GM18868 (cell line): ENCODE measurements around the gene ACMSD.
A peak's percentile ranks its signal among the peaks of the same experiment; 100 is the strongest.
"Not testable (repeated sequence)": the region's sequence is repeated elsewhere in the genome, so short reads cannot be mapped to it uniquely, and the experiment has no call there.

Experiments
- ATAC-seq: cut with Tn5 transposase; IDR thresholded peaks from one replicate; pipeline ENCODE4 v1.9.1; 2021; ENCODE audit warnings: mild to moderate bottlenecking, moderate library complexity; ENCODE audit not compliant: unreplicated experiment

Gene ACMSD

DNA sequence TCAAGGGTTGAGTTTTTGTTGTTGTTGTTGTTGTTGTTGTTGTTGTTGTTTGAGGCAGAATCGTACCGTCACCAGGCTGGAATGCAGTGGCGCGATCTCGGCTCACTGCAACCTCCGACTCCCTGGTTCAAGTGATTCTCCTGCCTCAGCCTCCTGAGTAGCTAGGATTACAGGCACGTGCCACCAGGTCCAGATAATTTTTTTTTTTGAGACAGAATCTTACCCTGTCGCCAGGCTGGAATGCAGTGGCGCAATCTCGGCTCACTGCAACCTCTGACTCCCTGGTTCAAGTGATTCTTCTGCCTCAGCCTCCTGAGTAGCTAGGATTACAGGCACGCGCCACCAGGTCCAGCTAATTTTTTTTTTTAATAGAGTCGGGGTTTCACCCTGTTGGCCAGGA lies 65.3 kb downstream of the ACMSD start:
- ATAC-seq, result not testable (repeated sequence)

DNA sequence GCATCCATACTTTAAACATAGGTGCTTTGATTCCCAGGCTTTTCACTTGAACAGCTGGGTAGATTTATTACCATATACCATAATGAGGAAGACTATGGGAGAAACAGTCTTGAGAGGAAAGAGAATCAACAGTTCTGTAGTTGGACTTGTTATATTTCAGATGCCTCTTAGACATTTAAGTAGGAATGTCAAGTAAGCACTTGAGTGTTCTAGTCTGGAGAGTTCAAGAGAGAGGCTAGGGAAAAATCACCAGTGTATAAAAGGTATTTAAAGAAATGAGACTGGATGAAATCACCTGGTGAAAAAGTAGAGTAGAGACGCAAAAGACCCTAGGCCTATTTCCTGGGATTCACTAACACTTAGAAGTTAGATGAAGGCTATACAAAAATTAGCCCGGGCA lies 66.8 kb downstream of the ACMSD start:
- ATAC-seq, result no peak

DNA sequence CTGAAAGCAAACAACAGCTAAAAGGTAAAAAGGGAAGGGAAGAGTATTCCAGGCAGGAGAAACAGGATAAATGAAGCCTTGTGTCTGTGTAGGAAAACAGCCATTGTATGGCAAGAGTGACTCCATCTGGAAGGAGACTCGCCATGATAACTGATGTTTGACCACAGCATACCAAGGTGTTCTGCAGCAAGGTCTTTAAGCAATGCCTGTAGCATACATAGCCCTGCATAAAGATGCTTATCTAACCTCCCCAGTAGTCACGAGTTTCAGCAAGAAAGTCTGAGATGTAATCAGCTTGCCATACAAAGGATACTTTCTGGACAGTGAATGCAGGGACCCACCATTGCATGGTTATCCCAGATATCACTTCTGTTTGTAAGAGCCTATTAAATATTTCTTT lies 68.3 kb downstream of the ACMSD start:
- ATAC-seq, result no peak

DNA sequence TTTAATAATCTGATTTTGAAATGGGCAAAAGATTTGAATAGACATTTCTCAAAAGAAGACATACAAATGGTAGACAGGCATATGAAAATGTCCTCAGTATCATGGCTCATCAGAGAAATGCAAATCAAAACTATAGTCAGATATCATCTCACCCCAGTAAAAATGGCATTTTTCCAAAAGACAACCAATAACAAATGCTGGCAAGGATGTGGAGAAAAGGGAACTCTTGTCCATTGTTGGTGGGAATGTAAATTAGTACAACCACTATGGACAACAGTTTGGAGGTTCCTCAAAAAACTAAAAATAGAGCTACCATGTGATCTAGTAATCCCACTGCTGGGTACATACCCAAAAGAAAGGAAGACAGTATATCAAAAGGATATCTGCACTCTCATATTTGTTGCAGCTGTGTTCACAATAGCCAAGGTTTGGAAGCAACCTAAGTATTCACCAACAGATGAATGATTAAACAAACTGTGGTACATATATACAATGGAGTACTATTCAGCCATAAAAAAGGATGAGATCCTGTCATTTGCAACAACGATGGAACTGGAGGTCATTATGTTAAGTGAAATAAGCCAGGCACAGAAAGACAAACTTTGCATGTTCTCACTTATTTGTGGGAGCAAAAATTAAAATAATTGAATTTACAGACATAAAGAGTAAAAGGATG lies 69.2 kb downstream of the ACMSD start:
- not testable (repeated sequence) for ATAC-seq

DNA sequence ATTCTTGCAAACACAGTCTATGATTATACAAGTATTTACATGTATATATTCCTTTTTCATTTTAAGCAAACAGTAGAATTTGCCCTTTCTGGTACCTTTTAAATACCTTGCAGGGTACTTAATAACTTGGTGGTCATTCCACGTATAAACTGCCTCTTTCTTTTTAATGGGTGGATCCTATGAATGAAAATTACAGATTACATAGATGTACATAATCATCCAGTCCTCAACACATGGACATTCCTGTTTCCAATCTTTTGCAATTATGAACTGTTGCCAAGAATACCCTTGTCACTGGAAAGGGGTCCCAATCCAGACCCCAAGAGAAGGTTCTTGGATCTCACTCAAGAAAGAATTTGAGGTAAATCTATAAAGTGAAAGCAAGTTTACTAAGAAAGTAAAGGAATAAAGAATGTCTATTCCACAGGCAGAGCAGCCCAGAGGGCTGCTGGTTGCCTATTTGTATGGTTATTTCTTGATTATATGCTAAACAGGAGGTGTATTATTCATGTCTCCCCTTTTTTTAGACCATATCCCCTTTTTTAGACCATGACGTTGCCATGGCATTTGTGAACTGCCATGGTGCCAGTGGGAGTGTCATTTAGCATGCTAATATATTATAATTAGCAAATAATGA lies 72.5 kb downstream of the ACMSD start:
- no peak for ATAC-seq

DNA sequence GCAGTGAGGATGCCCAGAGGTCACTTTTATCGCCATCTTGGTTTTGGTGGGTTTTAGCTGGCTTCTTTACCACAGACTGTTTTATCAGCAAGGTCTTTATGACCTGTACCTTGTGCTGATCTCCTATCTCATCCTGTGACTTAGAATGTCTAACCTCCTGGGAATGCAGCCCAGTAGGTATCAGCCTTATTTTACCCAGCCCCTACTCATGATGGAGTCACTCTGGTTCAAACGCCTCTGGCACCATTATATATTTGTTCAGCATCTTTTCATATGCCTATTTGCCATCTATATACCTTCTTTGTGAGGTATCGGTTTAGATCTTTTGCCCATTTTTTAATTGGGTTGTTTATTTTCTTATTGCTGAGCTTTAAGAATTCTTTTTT lies 73.0 kb downstream of the ACMSD start:
- ATAC-seq, result no peak

DNA sequence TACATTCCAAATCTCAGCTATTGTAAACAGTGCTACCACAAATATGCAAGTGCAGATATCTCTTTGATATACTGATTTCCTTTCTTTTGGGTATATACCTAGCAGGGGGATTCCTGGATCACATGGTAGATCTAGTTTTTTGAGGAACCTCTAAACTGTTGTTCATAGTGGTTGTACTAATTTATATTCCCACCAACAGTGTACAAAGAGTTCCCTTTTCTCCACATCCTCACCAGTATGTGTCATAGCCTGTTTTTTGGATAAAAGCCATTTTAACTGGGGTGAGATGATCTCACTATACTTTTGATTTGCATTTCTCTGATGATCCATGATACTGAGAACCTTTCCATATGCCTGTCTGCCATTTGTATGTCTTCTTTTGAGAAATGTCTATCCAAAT lies 73.9 kb downstream of the ACMSD start:
- no peak for ATAC-seq

DNA sequence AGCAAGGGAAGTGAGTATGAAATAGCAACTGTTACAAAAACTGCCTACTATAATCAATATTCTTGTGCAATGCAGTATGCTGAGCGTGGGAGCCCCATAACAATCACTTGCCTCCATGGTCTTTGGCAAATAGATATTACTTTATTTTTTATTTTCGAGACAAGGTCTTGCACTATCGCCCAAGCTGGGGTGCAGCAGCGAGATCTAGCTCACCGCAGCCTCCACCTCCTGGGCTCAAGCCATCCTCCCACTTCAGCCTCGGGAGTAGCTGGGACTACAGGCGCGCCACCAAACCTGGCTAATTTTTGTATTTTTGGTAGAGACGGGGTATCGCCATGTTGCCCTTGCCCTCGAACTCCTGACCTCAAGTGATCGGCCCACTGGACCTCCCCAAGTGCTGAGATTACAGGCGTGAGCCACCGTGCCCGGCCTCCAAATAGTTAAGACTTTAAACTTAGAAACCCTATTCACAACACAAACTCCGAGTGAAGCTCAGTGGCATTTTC lies 79.0 kb downstream of the ACMSD start:
- ATAC-seq, result no peak

DNA sequence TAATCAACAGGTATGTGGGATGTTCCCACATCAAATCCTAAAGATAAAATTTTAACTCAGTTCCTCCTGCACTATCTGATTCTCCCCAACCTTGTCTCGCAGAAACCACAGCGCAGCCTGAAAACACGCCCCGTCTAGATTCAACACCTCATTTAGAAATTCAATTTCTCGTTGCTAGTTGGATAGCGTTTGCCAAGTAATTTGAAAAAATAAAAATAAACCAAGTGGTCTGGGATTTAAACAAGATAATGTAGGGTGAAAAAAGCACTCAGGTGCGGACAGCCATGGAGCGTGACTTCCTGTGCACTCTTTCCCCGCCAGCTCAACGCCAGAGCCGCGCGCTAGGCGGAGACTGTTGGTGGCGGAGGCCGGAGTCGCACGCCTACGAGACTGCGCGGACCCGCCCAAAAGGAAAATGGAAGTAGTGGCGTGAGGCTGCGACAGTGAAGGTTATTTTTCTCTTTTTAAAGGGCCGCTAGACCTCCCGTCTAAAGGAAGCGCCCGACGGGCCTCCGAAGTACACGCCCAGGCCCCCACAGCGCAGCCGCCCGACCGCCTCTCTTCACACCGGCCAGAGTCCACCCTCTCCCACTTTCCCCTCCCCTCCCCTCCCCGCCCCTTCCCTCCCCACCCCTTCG lies 79.6 kb downstream of the ACMSD start:
- peak; percentile 80 for ATAC-seq

DNA sequence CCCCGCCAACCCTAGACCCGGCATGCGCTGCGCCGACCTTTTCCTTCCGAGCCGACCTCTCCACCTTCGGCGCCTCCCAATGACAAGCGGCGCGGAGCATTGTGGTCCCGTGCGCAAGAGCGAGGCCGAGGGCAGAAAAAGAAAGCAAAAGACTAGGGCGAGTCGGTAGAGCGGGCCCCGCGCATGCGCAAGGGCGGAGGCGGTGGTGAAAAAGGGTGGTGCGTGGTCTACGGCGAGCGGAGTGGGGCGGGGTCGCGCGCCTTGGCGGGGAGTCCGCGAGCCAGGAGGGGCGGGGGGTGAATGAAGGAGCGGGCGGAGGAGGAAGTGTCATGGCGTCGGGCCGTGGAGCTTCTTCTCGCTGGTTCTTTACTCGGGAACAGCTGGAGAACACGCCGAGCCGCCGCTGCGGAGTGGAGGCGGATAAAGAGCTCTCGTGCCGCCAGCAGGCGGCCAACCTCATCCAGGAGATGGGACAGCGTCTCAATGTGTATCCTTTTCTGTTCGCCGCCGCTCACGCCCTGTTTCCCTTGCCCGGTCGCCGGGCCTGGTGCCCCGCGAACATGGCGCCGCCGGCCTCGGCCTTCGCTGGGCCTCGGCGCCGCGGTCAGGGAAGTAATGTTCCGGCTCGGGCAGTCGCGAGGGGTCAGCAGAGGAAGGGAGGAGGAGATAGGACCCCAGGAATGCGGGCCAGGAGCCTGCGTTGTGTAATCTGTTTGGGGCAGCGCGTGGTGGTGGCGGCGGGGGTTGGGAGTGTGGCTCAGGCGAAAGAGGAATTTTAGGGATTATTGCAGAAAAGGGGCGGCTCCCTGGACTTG lies 80.3 kb downstream of the ACMSD start, which contains the start of gene CCNT2:
CCNT2 (plus strand) TSS at position 297 of the 815 bp plus-strand sequence; CDS start at position 330, 33 bp downstream.
- peak; percentile 75 for ATAC-seq

DNA sequence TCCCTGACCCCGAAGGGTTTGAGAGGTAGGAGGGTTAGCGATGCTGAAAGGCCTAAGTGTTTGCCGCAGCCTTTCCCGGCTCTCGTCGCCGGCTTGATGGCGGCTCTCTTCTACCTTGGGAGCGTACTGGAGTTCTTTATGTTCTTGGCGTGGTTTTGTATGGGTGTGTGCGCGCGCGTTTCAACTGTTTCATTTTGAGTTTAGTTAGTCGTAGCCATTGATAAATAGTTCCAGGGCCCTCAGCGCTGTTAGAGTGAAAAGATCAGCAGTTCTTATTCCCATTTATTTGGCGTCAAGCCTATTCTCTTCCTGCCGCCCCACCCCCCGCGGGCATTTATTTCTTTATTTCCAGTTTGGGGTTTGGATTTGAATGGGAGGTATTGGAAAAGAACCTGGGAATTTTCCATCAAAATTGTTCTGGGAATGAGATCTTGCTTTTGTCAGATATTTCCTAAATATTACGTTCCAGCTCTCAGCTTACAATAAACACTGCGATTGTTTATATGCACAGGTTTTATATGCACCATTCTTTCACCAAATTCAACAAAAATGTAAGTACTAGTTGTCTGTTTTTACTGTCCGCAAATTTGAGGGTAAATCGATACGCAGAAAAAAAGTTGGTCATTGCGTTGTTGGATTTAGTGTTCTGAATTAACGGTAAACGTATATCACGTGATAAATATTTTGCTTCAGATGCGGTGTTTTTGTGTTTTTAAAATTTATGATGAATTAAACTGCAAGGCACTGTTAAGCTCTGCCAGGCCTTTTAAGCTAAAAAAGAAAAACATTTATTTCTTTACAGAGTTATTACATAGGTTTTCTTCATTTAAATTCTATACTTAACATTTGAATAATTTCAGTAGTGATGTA lies 81.2 kb downstream of the ACMSD start:
- no peak for ATAC-seq

DNA sequence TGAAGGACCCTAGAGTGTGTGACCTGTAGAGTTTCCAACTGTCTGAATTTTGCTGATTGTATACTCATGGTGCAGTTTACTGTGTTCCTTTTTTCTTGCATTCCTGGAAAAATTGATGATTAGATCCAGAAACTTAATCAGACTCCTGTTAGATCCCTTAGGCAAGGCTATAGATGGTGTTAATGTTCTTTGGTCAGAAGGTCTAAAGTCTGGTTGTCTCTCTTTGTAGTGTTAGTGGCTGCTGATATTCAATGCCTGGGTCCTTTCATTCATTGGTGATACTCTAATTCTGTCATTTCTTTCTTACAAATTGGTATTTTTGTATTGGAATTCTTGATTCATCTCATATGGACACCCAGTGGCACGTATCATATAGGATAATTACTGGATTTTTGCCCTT lies 86.5 kb downstream of the ACMSD start:
- no peak for ATAC-seq

DNA sequence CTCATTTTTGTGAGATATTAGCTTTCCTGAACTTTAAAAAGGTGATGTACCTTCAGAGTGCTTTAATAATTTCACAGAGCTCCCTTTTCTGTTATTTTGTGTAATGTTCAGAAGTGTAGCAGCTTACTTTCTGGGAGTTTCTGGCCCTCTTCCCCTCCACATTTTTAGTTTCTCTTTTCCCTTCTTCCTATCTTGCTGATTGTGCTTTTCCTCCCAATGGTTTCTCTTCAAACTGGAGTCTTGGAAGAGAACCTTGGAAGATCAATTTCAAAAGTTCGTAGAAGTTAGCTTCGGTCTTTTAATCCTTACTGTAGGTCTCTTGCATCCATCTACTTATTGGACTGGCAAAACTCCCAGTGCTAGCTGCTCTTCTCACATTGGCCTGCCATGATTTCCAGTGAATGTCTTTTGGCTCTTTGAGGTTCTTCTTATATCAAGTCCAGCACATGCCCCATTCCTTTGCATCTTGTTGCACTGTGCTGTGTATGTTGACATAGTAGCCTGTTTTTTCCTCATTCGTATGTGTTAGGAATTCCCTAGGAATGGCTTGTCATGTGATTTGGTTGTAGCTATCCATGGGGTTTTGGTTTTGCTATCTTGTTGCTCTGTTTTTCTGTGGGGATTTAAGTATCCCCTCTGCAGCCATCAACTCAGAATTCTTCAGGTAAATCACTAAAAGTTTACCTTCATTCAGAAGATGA lies 88.0 kb downstream of the ACMSD start:
- no peak for ATAC-seq

DNA sequence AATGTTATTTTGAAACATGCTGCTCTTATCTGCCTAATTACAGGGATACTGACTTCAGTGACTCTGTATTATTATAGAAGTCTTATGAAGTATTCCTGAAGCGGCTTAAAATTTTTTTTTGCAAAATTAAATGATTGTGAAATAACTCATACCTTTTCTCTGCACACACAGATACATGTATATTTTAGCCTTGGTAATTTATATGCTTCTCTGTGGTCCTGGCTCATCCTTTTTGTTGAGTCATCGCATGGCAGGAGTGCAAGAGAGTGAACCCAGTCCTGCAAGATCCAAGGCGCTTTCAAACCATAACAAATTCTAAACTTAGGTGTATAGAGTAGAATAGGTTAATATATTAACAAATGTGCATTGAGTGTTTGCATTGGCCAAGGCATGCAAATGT lies 88.8 kb downstream of the ACMSD start:
- ATAC-seq, result no peak

DNA sequence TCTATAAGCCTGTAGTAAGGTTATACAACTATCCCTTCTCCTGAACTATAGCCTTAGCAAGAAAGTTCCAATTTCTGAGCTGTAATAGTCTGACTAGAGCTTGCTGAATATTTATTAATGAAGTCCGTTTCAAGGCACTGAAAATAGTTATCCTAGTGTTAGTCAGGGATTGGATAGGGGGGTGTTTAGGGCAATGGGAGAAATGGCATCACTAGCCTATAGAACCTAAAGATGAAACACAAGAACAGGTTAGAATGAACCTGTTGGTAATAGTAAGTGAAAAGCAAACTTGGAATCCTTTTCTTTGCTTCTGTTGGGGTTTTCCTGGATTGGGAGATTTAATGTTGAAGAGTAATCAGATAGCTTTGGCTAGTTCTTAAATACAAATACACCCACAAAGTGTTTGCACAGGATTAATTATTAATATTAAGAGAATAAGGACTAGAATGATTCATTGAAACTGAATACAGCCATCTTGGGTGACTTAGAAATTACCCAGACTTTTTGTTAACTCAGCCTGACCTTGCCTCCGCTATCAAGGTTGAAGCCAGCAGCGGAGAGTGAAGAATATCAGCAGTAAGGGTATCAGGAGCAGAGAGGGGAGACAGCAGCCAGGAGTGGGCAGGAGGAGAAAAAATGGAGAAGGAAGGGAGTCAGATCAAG lies 94.6 kb downstream of the ACMSD start:
- ATAC-seq, result no peak

DNA sequence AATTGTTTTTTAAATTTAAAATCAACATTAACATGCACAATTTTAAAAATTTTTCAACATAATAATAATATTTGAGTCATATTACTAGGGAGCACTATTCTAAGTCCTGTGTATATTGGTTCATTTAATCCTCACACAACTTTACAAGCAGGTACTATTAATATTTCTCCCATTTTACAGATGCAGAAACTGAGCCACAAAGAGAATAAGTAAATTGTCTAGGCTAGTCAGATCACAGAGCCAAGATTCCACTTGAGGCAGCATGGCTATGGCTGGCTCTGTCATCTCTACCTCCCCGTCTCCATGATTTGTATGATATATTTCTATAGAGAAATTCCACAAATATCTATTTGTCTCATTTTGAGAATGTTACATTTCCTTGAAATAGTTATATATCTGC lies 95.3 kb downstream of the ACMSD start:
- ATAC-seq, result no peak

DNA sequence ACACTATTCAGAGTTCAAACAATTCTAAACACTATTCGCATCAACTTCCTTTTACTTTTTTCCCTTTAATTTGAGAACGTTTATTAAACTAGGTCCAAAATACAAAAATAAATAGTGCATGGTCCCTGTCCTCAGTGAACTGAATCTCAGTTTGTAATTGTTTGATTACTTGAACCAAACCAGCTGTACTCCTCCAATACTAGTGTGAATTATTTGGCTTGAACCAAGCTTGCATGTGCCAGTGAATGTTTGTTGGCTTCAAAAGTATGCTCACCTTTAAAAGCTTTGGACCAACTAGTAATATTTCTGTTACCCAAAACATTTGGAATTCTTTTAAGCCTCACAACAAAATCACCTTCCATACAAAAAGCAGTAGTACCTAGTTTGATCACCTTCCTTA lies 95.7 kb downstream of the ACMSD start:
- ATAC-seq, result no peak

DNA sequence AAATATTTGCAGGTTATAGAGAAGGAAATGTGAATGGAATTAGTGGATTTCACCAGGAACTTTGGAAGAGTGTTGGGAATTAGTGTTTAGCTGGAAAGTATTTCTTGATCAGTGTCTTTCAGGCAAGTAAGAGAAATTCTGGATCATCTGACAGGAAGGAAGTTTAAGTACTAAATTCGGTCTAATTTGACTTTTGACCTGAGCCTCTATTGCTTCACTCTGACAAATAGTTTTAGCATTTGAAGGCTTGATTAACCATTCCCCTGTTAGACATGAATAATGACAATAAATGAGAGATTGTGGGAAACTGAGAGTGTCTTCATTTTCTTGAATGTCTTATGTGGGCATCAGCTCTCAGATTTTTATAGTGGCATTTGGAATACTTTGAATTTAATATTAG lies 96.2 kb downstream of the ACMSD start:
- ATAC-seq, result no peak

DNA sequence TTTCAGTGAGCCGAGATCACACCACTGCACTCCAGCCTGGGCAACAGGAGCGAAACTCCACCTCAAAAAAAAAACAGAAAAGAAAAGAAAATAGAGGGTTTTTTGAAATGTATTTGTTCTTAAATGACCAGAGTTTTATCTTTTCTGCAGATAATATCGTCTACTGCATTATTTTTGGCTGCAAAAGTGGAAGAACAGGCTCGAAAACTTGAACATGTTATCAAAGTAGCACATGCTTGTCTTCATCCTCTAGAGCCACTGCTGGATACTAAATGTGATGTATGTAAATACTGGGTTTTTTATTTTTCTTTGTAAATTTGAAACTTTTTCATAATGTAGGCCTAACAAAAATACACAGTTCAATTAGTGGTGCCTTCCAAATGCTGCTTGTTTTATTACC lies 98.3 kb downstream of the ACMSD start:
- no peak for ATAC-seq
